ENCODE results near the gene AIG1.

DNA sequence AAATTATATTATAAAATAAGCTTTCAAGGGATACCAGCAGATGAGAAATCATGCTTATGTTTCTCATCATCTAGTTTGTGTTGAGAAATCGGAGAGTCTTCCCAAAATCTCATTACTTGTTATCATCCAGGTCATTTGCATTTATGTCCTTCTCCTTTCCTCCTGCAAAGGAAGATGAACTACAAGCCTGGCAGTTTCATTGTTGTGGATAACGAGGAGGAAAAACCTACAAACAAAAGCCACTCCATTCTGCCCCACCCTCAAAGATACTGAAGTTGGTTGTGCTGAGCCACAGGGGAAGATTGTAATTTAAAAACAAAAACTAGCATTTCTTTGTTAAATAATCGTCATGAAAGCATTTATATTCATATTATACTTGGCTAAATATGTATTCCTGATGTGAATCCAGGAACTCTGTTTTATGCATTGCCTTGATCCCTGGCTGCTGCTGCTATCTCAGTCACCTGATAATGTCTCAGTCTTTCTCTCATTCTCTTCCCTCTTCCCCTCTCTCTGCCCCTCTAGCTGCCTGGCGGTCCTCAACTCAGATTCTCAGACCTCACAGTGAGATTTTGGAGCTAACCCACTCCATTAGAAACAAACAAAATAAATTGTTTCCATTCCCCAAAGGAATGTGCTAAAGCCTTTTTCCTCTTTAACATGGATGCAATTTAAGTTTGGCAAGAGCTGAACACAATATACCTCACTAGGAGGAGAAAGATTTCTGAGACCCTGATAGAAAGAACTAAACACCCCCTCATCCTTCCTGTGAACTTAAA is 204.5 kb downstream of the AIG1 start:
- TF ChIP-seq EZH2 (IDR thresholded peaks at IDR 0.05; ENCODE audit: borderline replicate concordance, low read depth, low read length, severe bottlenecking) = no peak
- TF ChIP-seq, protein P1, sequence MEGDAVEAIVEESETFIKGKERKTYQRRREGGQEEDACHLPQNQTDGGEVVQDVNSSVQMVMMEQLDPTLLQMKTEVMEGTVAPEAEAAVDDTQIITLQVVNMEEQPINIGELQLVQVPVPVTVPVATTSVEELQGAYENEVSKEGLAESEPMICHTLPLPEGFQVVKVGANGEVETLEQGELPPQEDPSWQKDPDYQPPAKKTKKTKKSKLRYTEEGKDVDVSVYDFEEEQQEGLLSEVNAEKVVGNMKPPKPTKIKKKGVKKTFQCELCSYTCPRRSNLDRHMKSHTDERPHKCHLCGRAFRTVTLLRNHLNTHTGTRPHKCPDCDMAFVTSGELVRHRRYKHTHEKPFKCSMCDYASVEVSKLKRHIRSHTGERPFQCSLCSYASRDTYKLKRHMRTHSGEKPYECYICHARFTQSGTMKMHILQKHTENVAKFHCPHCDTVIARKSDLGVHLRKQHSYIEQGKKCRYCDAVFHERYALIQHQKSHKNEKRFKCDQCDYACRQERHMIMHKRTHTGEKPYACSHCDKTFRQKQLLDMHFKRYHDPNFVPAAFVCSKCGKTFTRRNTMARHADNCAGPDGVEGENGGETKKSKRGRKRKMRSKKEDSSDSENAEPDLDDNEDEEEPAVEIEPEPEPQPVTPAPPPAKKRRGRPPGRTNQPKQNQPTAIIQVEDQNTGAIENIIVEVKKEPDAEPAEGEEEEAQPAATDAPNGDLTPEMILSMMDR (IDR thresholded peaks at IDR 0.05; ENCODE audit: borderline replicate concordance, extremely low read depth, low read length, poor library complexity, severe bottlenecking) = no peak
